NB4 (cell line): ENCODE results near the gene TSPAN18.

Experiments used
- DNase-seq: peaks from one replicate; pipeline ENCODE4 v3.0.0; 2010; ENCODE audit warnings: low read depth
- H3K4me3 ChIP-seq: one replicate; pipeline ENCODE4 v1.5.1; 2011; ENCODE audit warnings: mild to moderate bottlenecking, low read depth, low read length, moderate library complexity
- MYC ChIP-seq: IDR thresholded peaks from 2 replicates; pipeline ENCODE4 v1.6.1; 2011; ENCODE audit warnings: low read depth, low read length
- POLR2A ChIP-seq: IDR thresholded peaks from 2 replicates; pipeline ENCODE4 v1.6.1; 2011; ENCODE audit warnings: mild to moderate bottlenecking; ENCODE audit not compliant: insufficient read length; ENCODE audit errors: extremely low read depth
- TF ChIP-seq, protein P1 (sequence below): IDR thresholded peaks from 2 replicates; pipeline ENCODE4 v1.6.1; 2011; ENCODE audit warnings: low read depth, low read length
- TF ChIP-seq, protein P2 (sequence below): IDR thresholded peaks from one replicate; pipeline ENCODE4 v1.5.1; 2012; ENCODE audit warnings: low read depth, low read length

Gene TSPAN18

DNA sequence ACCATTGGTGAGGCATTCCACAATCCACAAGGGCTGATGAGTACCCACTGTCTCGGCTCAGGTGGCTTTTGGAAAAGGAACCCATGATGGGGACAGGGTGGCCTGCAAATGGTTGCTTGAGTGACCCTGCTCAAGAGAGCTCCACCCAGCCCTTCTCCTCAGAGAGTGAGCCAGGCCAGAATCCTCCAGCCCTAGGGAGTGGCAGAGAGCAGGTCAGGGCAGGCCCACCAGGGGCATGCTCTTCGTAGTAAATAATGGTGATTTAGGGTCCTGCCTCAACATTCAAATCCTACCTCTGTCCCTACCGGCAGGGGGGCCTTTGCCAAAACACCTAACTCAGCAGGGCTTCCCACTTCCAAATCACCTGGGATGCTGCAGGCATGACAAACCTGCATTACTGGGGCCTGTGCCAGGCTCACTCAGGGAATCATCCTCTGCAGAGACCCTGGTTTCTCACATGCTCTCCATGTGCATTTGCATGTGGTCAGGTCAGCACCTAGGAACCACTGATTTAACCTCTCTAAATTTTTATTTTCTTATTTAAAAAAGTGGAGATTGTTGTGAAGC is 241.3 kb downstream of the TSPAN18 start:
- H3K4me3 ChIP-seq = no peak overlapping the region
- DNase-seq = no peak
- TF ChIP-seq POLR2A (no peak), MYC (no peak)
- TF ChIP-seq, protein P1, sequence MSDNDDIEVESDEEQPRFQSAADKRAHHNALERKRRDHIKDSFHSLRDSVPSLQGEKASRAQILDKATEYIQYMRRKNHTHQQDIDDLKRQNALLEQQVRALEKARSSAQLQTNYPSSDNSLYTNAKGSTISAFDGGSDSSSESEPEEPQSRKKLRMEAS = no peak
- TF ChIP-seq, protein P2, sequence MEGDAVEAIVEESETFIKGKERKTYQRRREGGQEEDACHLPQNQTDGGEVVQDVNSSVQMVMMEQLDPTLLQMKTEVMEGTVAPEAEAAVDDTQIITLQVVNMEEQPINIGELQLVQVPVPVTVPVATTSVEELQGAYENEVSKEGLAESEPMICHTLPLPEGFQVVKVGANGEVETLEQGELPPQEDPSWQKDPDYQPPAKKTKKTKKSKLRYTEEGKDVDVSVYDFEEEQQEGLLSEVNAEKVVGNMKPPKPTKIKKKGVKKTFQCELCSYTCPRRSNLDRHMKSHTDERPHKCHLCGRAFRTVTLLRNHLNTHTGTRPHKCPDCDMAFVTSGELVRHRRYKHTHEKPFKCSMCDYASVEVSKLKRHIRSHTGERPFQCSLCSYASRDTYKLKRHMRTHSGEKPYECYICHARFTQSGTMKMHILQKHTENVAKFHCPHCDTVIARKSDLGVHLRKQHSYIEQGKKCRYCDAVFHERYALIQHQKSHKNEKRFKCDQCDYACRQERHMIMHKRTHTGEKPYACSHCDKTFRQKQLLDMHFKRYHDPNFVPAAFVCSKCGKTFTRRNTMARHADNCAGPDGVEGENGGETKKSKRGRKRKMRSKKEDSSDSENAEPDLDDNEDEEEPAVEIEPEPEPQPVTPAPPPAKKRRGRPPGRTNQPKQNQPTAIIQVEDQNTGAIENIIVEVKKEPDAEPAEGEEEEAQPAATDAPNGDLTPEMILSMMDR = no peak

DNA sequence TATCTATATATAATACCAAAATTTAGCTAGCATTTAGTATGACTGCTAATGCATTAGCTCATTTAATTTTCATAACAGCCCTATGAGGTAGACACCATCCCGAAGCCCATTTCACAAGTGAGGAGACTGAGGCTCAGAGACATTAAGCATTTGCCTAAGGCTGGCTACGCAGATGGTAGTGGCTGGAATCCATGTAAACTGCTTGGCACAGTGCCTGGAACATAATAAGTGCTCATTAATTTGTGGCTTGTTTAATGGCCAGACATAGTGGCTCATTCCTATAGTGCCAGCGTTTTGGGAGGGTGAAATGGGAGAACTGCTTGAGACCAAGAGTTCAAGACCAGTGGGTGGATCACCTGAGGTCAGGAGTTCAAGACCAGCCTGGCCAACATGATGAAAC is 241.7 kb downstream of the TSPAN18 start:
- DNase-seq = no peak
- TF ChIP-seq POLR2A (no peak), MYC (no peak)
- TF ChIP-seq, protein P2 = no peak
- TF ChIP-seq, protein P1 = no peak
- no peak overlapping the region for H3K4me3 ChIP-seq

DNA sequence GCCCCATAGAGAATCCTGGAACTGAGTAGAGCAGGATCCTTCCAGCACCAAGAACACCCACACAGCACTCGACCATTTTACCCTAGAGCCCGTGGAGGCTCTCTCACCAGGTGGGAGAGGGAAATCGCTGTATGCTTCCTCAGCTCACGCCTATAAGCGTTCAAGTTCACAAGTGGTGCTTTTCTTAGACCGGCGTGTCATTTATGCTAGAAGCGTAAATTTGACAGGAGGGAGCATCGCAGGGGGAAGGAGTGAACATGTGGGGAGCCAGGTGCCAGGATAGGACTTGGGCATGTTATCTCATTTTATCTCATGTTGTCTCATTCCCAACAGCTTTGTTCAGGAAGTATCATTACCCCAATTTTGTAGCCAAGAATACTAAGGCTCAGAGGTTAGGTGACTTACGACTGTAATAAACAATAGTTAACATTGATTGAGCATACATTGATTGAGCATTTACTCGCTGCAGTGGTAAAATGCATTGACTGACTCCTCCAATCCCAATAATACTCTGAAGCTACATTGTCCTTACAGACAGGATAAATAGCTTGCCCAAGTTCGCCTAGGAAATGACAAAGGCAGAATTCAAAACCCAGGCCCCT is 243.0 kb downstream of the TSPAN18 start:
- TF ChIP-seq, protein P1 = no peak
- TF ChIP-seq, protein P2 = no peak
- TF ChIP-seq POLR2A (no peak), MYC (no peak)
- no peak overlapping the region for H3K4me3 ChIP-seq
- DNase-seq = no peak

DNA sequence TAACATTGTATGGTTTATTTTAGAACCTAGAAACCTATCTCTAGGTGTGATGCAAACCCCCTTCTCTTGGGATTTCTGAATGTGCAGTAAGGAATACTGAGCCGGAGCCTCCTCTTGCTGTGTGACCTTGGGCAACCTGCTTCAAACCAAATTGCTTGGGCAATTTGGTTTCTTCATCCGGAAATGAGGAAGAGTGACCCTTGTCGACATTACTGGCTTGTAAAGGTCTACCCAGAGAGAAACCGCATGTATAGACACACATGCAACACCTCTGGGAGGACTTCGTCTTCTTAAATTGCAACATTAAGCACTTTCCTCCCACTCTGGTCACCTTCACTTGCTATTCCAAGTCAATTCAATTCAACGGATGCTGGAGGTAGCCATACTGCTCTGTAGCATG is 243.5 kb downstream of the TSPAN18 start:
- DNase-seq = peak; percentile 96
- H3K4me3 ChIP-seq = no peak overlapping the region
- TF ChIP-seq, protein P1 = peak; percentile 90
- peak; percentile 93 for TF ChIP-seq MYC
- TF ChIP-seq, protein P2 = no peak
- TF ChIP-seq POLR2A = no peak

DNA sequence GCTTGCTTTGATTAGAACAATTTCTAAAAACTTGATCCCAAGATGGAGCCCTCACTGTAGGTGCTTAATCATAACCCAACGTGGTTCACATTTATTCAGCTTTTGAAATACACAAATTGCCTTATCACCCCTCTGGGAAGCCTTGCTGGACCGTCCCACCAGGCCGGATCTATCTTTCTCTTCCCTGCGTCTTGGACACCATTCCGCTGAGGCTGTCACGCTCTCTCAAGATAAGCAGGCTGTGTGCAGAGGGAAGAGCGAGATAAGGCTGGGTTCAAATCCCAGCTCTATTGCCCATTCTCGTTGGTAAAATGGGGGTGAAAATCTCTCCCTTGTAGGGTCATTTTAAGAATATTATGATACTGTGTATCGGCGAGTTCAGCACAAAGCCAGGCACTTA is 244.4 kb downstream of the TSPAN18 start:
- H3K4me3 ChIP-seq = no peak overlapping the region
- no peak for DNase-seq
- TF ChIP-seq, protein P2 = no peak
- TF ChIP-seq POLR2A (no peak), MYC (no peak)
- TF ChIP-seq, protein P1 = no peak
